ENCODE data around the gene KPNA2.

DNA sequence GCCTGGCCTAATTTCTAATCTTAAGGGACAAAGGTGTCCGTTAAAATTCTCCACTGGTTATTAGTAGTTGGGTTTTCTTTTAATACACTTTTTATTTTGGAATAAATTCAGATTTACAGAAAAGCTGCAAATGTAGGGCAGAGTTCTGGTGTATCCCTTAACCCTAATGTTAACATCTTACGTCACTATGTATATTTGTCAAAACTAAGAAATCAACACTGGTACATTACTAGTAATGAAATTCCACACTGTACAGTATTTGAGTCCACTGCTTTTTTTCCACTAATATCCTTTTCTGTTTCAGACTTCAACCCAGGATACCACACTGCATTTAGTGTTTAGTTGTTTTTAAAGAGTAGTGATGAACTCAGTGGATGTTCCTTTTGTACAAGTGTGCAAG is 18.7 kb upstream of the KPNA2 start:
- TF ChIP-seq, protein P1, sequence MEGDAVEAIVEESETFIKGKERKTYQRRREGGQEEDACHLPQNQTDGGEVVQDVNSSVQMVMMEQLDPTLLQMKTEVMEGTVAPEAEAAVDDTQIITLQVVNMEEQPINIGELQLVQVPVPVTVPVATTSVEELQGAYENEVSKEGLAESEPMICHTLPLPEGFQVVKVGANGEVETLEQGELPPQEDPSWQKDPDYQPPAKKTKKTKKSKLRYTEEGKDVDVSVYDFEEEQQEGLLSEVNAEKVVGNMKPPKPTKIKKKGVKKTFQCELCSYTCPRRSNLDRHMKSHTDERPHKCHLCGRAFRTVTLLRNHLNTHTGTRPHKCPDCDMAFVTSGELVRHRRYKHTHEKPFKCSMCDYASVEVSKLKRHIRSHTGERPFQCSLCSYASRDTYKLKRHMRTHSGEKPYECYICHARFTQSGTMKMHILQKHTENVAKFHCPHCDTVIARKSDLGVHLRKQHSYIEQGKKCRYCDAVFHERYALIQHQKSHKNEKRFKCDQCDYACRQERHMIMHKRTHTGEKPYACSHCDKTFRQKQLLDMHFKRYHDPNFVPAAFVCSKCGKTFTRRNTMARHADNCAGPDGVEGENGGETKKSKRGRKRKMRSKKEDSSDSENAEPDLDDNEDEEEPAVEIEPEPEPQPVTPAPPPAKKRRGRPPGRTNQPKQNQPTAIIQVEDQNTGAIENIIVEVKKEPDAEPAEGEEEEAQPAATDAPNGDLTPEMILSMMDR (IDR thresholded peaks at IDR 0.05; ENCODE audit: low read length): no peak
- TF ChIP-seq EZH2 (IDR thresholded peaks at IDR 0.05; ENCODE audit: borderline replicate concordance, low read length): no peak
